Measurements from ENCODE around the gene MKNK1.

Gene MKNK1

GRCh38 chr1:46549697-46550681 lies 54.1 kb downstream of the MKNK1 start:
- DNase-seq (ENCODE audit: low read depth in 1 of 2, low spot score in 1 of 2): peak in 1 of 2 experiments; percentile 14
- in situ Hi-C loops (cut with HindIII; ENCODE audit: low pct_unique_long_range_greater_than_20kb, low sequenced_read_pairs): no loop called here
- TF ChIP-seq JUND (IDR thresholded peaks at IDR 0.05; ENCODE audit: low read depth): no peak

- TF ChIP-seq JUND (IDR thresholded peaks at IDR 0.05; ENCODE audit: low read depth): no peak
- in situ Hi-C loops (cut with HindIII; ENCODE audit: low pct_unique_long_range_greater_than_20kb, low sequenced_read_pairs): no loop called here
- peak; percentile 46 to 63 for DNase-seq (ENCODE audit: low read depth in 1 of 2, low spot score in 1 of 2)
These were observed 56.3 kb downstream of the MKNK1 start for GRCh38 chr1:46547481-46548383.

DNA sequence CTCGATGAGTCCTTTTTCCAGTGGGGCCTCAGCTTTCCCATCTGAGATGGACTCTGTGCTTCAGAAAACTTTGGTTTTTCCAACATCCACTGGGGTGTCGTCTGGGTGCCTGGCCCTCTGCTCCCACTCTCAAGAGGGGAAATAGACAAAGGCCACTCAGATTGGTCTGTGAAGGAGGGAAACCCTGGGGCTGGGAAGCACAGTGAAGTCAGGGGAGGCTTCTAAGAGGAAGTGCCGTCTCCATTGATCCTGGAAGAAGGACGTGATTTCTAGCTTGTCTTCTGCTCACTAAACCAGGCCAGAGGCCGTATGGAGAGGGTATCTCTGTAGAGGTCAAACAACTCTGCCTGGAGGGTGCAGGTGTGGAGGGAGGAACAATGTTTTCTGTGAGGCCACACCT lies 57.9 kb downstream of the MKNK1 start:
- TF ChIP-seq JUND (IDR thresholded peaks at IDR 0.05; ENCODE audit: low read depth): no peak
- in situ Hi-C loops (cut with HindIII; ENCODE audit: low pct_unique_long_range_greater_than_20kb, low sequenced_read_pairs): no loop called here
- no peak for DNase-seq (ENCODE audit: low read depth in 1 of 2, low spot score in 1 of 2)

DNA sequence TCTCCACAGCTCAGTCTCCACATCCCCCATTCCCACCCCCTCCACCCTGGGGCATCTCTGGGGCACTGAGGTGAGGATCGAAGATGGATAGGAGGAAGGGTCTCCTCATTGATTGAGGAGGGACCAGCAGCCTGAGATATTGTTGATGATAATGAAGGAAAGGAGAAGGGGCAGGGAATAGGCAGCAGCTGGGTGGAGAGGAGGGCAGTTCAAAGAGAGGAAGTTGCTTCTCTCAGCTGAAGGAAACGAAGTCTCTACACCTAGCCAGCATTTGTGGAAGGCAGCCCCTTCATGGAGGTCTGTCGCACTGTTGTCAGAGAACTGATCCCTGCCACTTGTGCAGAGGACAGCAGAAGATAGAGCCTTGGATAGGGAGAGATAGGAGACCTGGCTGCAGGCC lies 58.3 kb downstream of the MKNK1 start:
- TF ChIP-seq JUND (IDR thresholded peaks at IDR 0.05; ENCODE audit: low read depth): no peak
- in situ Hi-C loops (cut with HindIII; ENCODE audit: low pct_unique_long_range_greater_than_20kb, low sequenced_read_pairs): no loop called here
- DNase-seq (ENCODE audit: low read depth in 1 of 2, low spot score in 1 of 2): no peak

DNA sequence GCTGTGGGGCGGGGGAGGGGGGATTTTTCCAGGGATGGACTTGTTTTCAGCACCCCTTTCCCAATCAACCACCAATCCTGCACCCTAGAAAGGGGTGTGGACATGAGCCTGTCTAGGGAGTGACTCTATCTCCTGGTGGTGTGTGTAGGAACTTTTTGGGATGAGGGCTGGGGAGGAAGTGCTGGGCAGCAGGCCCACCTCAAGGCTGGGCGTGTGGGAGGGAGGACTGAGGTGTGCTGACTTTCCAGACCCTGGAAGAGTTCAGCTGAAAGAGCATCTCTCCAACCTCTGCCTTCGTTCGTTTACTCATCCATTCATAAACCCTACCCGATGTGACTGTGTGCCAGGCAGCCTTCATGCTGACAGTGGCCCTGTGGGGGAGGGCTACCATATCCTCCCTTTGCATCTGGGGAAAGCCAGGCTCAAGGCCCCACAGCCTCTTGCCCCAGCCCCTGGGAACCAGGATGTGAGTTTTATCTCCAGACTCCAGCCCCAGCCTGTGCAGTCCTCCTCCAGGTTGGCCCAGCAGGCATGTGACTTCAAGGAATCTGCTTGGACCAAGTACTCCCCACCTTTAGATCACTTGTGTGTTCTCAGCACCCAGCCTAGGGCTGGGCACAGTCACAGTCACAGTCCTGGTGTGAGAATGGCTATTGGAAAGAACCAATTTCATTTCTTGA lies 59.4 kb downstream of the MKNK1 start:
- in situ Hi-C loops (cut with HindIII; ENCODE audit: low pct_unique_long_range_greater_than_20kb, low sequenced_read_pairs): no loop called here
- DNase-seq (ENCODE audit: low read depth in 1 of 2, low spot score in 1 of 2): no peak
- TF ChIP-seq JUND (IDR thresholded peaks at IDR 0.05; ENCODE audit: low read depth): no peak

DNA sequence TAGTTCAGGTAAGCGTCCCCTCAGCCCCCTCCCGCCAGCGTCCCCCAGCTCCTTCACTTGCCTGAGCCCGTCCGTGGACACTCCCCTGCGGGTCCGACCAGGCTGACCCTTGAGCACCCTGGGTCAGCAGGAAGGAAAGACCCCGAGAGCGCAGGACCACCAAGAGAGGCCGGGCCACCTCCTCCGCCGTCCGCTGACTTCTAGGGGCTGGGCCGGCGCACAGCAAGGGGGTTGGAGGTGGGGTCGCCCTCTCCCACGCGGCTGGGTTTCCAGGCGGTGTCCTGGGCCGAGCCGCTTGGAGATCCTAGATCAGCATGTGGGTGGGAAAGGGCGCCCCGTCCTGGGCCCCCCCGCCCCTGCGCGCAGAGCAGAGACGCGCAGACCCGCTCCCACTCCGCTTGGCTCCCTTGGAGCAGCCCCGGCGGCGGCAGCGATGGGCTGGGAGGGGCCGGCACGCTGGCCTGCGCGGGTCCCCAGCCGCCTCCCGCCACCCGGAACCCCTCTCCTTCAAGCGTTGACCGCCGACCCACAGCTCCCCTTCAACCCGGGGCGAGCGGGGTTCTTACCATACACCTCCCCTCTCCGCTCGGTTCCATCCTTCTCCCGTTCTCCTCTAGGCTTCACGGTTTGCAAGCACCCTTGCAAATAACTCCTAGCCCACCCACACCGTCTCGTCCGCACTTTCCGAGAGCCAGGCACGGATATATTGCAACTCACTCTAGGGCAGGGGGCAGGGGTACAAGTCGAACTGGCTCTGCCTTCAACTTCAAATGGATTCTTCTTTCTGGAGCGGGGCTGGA lies 60.1 kb downstream of the MKNK1 start:
- in situ Hi-C loops (cut with HindIII; ENCODE audit: low pct_unique_long_range_greater_than_20kb, low sequenced_read_pairs): no loop called here
- no peak for TF ChIP-seq JUND (IDR thresholded peaks at IDR 0.05; ENCODE audit: low read depth)
- no peak for DNase-seq (ENCODE audit: low read depth in 1 of 2, low spot score in 1 of 2)

DNA sequence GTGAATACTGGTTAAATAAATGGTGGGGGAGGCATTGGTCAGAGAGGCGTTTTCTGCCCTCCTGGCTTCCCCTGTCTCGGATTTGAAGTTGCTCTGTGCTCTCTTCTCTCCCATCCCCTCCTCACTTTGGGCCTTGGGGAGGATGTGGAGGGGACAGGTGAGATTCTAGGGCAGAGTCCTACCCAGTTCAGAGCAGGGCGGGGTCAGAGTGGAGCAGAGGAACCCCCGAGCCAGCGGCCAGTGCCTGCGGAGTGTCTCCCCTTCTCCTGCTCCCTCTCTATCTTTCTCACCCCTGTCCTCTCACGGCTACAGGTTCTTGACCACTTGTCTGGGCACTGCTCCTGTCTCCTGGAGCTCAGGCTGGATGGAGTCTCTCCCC lies 60.7 kb downstream of the MKNK1 start:
- TF ChIP-seq JUND (IDR thresholded peaks at IDR 0.05; ENCODE audit: low read depth): no peak
- no peak for DNase-seq (ENCODE audit: low read depth in 1 of 2, low spot score in 1 of 2)
- in situ Hi-C loops (cut with HindIII; ENCODE audit: low pct_unique_long_range_greater_than_20kb, low sequenced_read_pairs): no loop called here

GRCh38 chr1:46539972-46540371 lies 64.1 kb downstream of the MKNK1 start:
- in situ Hi-C loops (cut with HindIII; ENCODE audit: low pct_unique_long_range_greater_than_20kb, low sequenced_read_pairs): no loop called here
- no peak for TF ChIP-seq JUND (IDR thresholded peaks at IDR 0.05; ENCODE audit: low read depth)
- DNase-seq (ENCODE audit: low read depth in 1 of 2, low spot score in 1 of 2): no peak

DNA sequence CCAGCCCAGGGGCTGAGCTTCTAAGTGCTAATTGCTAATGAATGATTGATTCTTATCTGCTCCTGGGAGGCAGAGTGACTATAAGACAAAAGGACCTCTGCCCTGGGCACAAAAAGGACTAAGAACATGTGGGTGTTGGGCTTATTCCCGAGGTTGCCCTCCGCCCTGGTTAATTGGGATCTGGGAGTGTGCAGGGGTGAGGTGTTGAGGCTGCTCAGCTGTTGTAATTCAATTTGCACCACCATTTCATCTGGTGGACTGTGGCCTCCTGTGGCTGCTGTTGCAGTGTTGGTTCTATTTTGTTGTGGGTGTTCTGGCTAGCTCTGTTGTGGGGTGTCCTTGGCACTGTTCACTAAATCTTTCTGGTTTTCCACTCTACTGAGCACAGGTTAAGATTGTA lies 65.9 kb downstream of the MKNK1 start:
- no peak for TF ChIP-seq JUND (IDR thresholded peaks at IDR 0.05; ENCODE audit: low read depth)
- in situ Hi-C loops (cut with HindIII; ENCODE audit: low pct_unique_long_range_greater_than_20kb, low sequenced_read_pairs): no loop called here
- no peak for DNase-seq (ENCODE audit: low read depth in 1 of 2, low spot score in 1 of 2)

GRCh38 chr1:46537651-46538050 lies 66.4 kb downstream of the MKNK1 start:
- no peak for TF ChIP-seq JUND (IDR thresholded peaks at IDR 0.05; ENCODE audit: low read depth)
- no peak for DNase-seq (ENCODE audit: low read depth in 1 of 2, low spot score in 1 of 2)
- in situ Hi-C loops (cut with HindIII; ENCODE audit: low pct_unique_long_range_greater_than_20kb, low sequenced_read_pairs): no loop called here

- TF ChIP-seq JUND (IDR thresholded peaks at IDR 0.05; ENCODE audit: low read depth): no peak
- no peak for DNase-seq (ENCODE audit: low read depth in 1 of 2, low spot score in 1 of 2)
- in situ Hi-C loops (cut with HindIII; ENCODE audit: low pct_unique_long_range_greater_than_20kb, low sequenced_read_pairs): no loop called here
These were observed 67.5 kb downstream of the MKNK1 start for GRCh38 chr1:46536527-46536926.

DNA sequence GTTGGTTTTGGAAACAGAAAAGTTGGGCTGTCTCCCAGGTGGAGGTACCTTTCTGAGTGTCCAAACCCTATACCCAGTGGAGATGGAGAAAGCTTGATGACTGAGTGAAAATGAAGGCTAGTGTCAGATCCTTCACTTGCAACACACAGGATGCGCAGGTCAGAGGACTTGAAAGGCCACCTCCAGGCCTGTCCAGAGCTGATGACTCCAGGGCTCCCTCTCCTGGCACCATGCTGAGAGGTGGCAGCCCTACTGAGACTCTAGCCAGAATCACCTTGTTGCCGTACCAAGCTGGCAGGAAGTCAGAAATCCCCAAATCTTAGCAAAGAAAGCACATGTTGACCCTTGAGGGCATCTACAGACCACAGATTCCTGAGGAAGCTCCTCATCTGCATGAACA lies 69.0 kb downstream of the MKNK1 start:
- in situ Hi-C loops (cut with HindIII; ENCODE audit: low pct_unique_long_range_greater_than_20kb, low sequenced_read_pairs): no loop called here
- no peak for TF ChIP-seq JUND (IDR thresholded peaks at IDR 0.05; ENCODE audit: low read depth)
- peak; percentile 51 to 66 for DNase-seq (ENCODE audit: low read depth in 1 of 2, low spot score in 1 of 2)
